ENCODE data around the gene SLC27A6. TPM values are rescaled to one million over a fixed set of nuclear protein-coding genes. Genes with fewer than 3 reads are reported as not detected.

Gene SLC27A6
- total and polyA plus RNA-seq, 7 donors = 0.08 to 0.44 (median 0.18) TPM; not detected in 1

DNA sequence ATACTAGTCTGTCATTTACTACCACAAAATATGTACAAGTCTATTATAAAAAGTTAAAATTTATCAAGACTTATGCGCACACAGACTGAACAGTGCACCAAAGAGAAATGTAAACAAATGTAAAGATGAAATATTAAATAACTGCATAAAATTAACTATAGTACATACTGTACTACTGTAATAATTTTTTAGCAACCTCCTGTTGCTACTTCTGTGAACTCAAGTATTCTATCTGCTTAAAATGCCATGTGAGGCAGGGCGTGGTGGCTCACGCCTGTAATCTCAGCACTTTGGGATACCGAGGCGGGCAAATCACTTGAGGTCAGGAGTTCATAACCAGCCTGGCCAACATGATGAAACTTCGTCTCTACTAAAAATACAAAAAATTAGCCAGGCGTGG is 115.5 kb downstream of the SLC27A6 start:
- intact Hi-C loops (cut with DNase I) = no loop called here
- no peak overlapping the region for H3K4me3 ChIP-seq
- TF ChIP-seq, protein P1, sequence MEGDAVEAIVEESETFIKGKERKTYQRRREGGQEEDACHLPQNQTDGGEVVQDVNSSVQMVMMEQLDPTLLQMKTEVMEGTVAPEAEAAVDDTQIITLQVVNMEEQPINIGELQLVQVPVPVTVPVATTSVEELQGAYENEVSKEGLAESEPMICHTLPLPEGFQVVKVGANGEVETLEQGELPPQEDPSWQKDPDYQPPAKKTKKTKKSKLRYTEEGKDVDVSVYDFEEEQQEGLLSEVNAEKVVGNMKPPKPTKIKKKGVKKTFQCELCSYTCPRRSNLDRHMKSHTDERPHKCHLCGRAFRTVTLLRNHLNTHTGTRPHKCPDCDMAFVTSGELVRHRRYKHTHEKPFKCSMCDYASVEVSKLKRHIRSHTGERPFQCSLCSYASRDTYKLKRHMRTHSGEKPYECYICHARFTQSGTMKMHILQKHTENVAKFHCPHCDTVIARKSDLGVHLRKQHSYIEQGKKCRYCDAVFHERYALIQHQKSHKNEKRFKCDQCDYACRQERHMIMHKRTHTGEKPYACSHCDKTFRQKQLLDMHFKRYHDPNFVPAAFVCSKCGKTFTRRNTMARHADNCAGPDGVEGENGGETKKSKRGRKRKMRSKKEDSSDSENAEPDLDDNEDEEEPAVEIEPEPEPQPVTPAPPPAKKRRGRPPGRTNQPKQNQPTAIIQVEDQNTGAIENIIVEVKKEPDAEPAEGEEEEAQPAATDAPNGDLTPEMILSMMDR (IDR thresholded peaks at IDR 0.05) = no peak
- no peaks in the 10 kb centered on the region for H3K36me3 ChIP-seq (ENCODE audit: insufficient read depth in 1 of 2, low read depth in 1 of 2)
- DNase-seq (no peak), ATAC-seq (no peak)
- H3K27ac ChIP-seq = no peak overlapping the region
- no peaks in the 10 kb centered on the region for H3K27me3 ChIP-seq (ENCODE audit: insufficient read depth in 3 of 3, low read length in 2 of 3)
- H3K9me3 ChIP-seq = no peaks in the 10 kb centered on the region
- WGBS, 3 donors = 91 to 96% (median 94%) methylated on average over 7 of the region's 7 CpGs
- H3K4me1 ChIP-seq = no peaks in the 10 kb centered on the region

DNA sequence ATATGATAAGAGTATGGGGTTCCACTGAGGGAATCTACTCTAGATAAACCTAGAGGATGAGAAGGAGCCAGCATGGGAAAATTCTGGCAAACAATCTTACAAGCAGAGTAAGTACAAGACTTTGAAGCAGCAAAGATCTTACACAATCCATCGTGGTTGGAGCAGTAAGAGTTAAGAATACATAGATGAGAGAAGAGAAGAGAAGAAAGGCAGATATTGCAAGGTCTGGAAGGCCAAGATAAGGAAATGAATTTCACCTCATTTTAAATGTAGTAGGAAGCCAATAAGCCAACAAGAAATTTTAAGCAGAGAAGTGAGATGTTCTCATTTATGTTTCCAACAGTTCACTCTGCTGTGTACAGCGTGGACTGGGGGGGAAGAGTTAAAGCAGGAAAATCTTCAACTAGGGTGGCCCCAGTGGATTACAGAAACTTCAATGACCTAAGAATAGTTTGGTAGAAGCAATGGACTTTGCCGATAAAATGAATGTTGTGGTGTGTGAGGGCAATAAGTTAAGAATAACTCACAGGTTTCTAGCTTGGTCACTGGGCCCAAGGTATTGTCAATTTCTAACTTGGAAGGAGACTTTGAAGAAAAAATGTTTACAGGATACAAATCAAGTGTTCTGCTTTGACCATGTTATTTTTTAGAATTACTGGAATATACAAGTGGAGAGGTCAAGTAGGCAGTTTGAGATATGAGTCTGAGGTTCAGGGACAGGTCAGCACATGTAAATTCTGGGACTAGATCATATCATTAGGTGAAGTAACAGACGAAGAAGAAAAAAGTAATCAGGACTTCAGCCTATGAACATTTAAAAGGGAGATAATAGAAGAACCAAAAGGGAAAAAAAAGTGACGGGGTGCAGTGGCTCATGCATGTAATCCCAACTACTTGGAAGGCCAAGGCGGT is 117.2 kb downstream of the SLC27A6 start:
- intact Hi-C loops (cut with DNase I) = no loop called here
- WGBS, 3 donors = 89 to 93% (median 91%) methylated on average over 6 of the region's 6 CpGs

More for the DNA sequence above, 117.2 kb downstream of the SLC27A6 start:
- DNase-seq = no peak
- H3K36me3 ChIP-seq (ENCODE audit: insufficient read depth in 1 of 2, low read depth in 1 of 2) = no peaks in the 10 kb centered on the region
- H3K4me3 ChIP-seq = no peak overlapping the region
- H3K4me1 ChIP-seq = no peaks in the 10 kb centered on the region
- no peak for ATAC-seq
- no peaks in the 10 kb centered on the region for H3K9me3 ChIP-seq
- no peak overlapping the region for H3K27ac ChIP-seq
- TF ChIP-seq, protein P1 (IDR thresholded peaks at IDR 0.05) = no peak
- no peaks in the 10 kb centered on the region for H3K27me3 ChIP-seq (ENCODE audit: insufficient read depth in 3 of 3, low read length in 2 of 3)

Other genes starting within 250 kb of the SLC27A6 start
- gene ISOC1, start 129.3 kb downstream of the SLC27A6 start, total RNA-seq = 10 to 100 TPM in 2 of 4 donors, 1 to 10 TPM in 2; 6.6 to 18.5 (median 12.8) TPM
- gene ISOC1, start 129.3 kb downstream of the SLC27A6 start, polyA plus RNA-seq = 10 to 100 TPM; 10.3 to 18.8 (median 11.3) TPM